HG03103 (cell line): ENCODE results near the gene SYNDIG1.

Source experiments
- ATAC-seq: cut with Tn5 transposase; IDR thresholded peaks from one replicate; pipeline ENCODE4 v1.9.1; 2021; ENCODE audit warnings: low read depth; ENCODE audit not compliant: unreplicated experiment

Gene SYNDIG1

DNA sequence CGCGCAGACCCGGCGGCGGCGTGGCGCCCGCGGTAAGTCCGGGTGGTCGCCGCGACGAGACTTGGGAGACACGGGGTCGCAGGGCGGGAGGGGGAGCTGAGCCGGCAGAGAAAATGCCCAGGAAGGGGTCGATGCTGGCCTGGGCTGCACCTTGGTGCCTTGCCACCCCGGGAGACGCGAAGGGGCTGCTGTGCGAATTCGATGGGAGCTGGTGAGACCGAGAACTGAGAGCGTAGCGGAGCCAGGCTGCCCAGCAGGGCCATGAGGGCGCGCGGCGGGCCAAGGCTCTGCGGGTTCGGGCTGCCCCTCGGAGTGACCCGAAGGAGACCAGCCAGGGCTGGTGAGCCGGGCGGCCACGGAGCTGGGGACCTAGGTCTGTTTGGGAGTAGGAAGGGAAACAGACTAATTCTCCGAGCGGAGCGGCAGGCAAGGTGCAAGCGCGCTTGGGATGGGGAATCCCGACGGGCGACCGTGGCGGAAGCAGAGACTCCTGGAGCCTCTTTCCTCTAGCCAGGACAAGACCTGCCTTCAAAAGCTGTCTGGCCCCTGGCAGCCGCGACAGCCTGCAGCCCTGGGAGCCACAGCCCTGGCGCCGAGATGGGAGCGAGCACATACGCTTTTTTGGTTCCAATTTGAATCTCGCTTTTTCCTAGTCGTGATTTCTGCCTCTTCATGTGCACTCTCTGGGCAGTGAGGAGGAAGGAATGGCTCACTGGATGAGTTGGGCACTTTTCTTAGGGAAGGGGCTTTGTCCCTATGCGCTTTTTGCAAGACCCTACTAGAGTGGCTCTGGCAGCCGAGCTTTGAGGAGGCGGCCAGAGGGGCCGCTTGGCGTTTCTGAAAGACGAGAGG is 691 bp downstream of the SYNDIG1 start:
- no peak for ATAC-seq

DNA sequence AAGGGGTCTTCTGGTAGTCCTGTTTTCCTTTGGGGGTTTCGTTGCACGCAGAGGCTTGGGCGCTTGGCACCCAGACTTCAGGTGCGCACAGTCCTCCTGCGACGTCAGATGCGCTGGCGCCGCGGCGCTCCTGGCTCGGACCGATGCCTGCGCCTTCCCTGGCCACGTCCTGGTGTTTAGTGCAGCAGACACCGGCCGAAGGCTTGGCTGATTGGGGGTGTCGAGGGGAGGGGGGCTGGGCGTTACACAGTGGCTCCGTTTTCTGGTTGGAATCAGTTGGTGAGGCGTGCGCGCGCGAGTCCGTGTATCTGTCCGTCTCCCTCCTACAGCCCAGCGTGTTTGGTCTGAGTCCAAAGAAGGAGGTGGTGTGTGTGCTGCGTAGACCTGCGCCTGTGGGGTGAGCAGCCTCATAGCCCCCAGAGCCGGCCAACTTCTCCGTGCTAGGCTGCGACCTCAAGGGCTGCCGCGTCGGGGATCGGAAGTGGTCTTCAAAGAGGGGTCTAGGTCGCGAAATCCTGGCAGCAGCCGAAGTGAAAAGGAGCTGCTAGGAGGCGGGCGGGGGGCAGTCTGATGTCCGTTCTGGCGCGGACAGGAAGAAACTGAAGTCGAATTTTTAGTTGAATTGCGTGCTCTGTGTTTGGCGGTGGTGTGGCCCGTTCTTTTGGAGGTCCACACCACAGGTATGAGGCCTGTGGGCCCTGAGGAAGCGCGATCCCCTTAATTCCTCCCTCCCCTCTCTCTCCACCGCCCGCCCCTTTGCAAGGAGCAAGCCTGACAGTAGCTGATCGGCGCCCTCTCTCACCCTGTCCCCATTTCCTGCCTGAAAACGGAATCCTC is 1.5 kb downstream of the SYNDIG1 start:
- no peak for ATAC-seq

DNA sequence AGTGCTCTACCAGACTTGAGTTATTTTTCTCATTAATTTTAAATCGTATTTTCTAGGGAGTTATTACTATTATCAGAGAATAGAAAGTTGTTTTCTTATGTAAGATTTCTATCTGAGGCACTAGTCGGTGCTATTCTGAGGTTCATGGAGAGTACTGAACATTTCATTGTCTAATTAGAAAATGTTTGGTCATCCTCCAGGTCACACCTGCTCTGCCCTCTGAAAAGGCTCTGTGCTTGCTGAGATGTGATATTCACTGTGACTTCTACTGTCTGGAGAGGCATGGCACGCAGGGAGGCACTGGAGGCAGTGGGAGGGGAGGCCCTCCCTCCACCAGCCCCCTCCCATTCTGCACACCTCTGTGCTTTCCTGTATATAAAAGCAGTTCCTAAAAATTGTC is 3.0 kb downstream of the SYNDIG1 start:
- no peak for ATAC-seq

DNA sequence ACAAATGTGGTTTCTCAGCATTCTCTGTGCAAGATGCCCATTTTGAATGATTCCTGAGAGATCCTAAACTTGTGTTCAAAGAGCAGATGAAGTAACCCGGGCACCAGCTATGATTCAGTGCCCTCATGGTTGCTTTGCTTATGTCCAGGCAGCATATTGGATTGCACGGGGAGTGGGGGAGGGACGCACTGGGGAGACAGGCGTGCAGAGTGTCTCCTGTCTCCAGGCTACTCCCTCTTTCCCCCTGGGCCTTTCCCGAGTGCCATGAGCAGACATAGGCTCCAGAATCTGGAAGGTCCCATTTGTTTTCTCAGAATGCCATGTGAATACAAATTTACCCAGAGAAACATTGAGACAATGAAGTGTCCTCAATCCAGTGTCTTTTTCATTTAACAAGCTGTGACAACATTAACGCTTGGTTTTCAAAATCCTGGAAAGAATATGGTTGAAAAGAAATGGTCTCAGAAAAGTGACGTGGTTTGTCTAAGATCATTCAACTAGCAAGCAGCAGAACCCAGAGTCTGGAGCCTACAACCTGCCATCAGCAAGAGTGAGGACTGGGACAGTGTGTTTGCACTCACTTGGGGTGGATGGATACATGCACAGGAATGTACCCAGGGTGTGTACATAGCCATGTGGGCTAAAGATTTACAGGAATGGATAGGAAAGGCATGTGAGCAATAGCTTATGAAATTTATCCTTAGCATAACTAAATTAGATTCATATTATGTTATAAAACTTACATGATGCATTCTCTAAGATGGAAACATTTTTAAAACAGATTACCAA is 4.2 kb downstream of the SYNDIG1 start:
- ATAC-seq: no peak

DNA sequence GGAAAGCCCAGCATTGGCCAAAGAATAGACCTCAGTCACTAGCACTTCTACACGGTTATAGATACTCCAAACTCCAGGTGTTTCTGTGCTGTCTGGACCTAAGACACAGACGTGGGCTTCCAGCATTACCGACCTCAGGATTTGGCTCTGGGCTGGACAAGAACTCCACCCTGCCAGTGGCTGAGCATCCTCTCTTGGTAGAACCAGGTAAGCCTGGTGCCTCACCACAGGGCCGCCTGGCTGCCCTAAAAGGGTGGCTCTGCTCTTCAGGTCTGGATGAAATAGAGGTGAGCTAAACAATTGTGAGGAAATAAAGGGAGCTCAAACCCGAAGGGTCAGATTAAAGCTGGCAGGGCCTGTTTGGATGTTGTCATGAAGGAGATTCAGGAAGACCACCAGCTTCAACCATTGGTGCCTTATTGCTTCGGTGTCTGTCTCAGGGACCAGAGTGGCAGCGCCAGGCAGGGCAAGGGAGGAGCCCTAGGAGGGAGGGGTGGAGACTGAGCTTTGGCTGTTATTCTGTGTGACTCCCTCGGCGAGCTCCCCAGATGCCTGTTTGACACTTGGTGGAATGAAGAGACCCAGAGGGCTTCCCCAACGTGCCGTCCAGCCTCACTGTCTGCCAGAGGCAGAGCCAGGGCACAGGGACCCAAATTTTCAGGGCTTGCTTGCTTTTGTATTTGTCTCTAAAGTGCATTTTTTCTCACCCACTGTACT is 8.6 kb downstream of the SYNDIG1 start:
- no peak for ATAC-seq

DNA sequence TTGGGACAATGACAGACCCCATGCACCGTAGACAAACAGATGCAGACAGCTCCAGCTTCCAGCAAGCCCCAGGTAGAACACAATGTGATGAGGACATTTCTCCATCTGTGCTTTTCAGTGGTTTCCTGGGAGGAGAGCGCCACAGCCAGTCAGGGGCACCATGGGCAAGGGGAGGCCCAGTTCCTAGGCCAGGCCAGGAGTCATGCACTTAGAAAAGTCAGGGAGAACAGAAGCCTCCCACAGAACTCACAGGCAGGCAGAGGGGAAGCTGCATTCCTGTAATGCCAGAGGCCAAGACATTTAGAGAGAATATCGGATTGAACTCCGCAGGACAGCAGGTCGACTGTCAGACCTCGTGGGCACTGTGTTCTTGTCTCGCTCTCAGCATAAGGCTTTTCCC is 9.2 kb downstream of the SYNDIG1 start:
- no peak for ATAC-seq

DNA sequence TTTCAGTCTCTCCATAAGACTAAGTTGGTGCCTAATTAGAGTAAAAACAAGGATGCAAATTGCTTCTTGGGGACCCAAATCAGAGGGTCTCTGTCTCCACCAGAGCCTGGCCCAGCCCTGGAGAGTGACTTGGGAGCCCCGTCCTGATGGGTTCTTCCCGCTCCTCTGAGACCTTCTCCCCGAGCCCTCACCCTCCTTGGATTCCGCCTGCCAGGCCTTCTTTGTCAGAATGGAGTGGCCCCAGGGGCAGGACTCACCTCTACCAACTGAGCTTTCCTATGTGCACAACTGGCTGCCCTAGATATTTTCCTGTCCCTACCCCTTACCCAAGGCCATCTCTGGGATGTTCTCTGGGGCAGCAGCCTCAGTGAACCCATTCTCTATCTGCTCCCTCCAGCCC is 9.7 kb downstream of the SYNDIG1 start:
- no peak for ATAC-seq

DNA sequence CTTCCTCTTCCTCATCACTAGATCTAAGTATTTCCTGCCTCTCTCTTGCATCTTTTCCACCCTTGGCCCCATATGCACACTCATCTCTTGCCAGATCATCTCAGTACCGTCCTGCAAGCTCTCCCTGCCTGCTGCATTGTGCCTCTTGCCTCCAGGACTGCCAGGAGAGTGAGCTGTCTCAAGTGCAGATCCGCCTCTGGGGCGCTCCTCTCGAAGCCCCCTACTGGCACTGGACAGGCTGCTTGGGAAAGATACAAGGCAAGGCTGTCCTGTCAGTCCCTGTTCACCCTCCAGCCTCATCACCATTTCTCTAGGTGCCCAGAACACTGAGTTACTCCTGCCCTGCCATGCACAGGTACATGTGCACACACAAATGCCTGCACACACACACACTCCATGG is 10.2 kb downstream of the SYNDIG1 start:
- ATAC-seq: no peak

DNA sequence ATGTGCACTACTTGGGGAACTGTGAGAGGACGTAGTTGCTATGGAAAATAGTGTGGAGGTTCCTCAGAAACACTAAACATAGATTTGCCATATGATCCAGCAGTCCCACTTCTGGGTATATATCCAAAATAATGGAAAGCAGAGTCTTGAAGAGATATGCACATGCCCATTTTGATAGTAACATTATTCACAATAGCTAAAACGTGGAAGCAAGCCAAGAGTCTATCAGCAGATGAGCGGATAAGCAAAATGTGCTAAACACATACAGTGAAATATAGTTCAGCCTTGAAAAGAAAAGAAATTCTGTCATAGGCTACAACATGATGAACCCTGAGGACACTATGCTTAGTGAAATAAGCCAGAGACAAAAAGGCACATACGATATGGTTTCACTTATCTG is 11.1 kb downstream of the SYNDIG1 start:
- ATAC-seq: no peak

DNA sequence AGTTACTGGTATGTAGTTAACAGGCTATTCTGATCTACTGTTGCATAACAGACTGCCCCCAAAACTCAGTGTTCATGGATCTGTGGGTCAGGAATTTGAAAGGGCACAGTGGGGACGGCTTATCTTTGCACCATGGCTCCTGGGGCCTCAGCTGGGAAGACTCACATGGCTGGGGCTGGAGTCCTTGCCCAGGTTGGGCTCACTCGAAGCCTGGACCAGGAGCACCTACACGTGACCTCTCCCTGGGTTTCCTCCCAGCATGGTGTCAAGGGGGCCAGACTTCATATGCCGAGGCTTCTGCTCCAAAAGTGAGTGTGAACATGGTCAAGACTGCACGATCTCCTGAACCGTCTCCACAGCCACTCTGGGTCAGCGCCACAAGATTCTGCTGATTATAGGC is 11.7 kb downstream of the SYNDIG1 start:
- ATAC-seq: no peak

DNA sequence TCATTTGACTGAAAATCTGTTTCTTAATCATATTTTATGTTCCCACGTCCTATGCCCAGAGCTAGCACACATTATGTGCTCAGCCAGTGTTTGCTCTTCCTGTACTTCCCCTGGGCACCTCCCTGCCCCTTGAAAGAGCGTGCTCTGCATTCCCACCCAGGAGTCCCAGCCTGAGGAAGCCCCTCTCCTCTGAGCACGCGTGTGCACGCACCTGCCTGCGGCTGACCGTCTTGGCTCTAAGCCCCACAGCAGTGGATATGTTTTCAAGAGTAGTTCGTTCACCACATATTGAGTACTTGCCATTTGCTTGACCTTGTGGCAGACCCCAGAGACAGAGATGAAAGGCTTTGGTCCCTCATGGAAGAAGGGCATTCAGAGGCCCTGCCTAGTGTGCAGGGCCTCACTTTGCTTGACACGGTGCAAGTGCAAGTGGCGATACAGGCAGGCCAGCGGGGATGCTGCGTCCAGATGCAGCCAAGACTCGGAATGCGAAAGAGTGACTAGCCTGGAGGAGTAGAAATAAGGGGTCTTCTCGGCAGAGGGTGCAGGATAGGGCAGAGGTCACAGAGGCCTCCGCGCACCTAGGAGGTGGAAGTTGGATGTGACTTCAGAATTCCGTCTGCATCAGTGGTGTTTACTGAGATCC is 14.1 kb downstream of the SYNDIG1 start:
- no peak for ATAC-seq

DNA sequence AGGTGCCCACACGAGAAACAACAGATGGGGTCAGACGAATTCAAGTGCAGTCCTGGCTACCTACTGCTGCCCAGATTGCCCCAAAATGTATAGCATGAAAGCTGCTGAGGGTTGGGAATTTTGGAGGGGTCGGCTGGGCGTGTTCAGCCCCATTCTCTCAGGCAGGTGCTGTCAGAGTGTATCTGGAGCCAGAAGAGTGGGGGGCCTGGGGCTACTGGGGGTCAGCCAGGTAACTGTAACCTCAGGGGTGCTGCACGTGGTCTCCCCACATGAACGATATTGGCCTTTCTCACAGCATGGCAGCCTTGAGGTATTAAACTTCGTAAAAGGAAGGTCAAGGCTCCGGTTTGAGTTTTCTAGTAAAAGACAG is 14.6 kb downstream of the SYNDIG1 start:
- ATAC-seq: no peak

DNA sequence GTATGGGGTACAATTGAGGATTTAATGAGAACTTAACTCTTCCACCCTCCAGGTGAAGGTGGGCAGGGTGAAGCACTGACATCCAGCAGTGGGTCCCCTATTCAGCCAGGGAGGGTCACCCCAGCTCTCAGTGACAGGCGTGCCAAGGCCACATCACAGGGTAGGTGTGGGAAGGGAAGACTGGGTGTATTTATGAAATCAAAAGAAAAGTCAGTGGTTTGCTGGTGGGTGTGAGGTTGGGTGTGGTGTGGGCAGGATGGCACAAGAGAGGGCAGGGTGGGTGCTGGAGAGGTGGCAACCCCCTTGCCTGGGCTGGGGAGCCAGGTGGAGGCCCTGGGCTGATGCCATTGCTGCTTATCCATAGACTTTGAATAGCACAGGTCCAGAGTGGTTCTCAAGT is 16.6 kb downstream of the SYNDIG1 start:
- no peak for ATAC-seq

DNA sequence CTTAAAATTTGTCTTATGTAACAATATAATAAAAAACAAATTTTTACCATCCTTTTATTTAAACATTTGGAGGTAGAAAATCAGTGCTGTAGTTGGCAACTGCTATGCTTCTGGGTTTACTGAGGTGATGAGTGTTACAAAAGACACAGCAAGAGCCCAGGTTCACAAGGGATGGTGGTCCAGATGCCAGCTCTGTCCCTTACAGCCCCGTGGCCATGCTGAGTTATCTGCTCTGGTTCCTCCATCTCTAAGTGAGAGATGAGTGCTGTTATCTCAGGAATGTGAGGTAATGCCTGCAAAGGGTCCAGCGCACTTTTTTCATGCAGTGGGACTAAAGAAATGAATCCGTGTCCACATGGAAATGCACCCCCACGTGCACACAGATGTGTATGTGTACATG is 17.8 kb downstream of the SYNDIG1 start:
- no peak for ATAC-seq

DNA sequence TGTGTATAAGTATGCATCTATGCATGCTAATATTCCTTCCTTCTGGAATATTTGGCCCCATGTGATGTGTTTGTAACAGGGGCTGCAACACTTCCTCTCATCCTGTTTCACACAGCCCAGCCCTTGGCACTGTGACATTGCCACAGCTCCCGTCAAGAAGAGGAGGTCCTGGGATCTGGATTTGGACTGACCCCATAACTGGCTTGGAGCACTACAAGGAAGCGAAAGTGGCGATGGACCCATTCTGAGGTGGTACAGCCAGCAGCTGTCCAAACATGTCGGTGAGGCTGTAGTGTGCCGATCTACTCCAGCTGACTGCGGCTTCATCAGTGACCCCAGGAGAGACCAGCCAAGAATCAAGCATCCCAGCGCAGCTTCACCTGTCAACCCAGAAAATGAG is 18.2 kb downstream of the SYNDIG1 start:
- ATAC-seq: no peak

DNA sequence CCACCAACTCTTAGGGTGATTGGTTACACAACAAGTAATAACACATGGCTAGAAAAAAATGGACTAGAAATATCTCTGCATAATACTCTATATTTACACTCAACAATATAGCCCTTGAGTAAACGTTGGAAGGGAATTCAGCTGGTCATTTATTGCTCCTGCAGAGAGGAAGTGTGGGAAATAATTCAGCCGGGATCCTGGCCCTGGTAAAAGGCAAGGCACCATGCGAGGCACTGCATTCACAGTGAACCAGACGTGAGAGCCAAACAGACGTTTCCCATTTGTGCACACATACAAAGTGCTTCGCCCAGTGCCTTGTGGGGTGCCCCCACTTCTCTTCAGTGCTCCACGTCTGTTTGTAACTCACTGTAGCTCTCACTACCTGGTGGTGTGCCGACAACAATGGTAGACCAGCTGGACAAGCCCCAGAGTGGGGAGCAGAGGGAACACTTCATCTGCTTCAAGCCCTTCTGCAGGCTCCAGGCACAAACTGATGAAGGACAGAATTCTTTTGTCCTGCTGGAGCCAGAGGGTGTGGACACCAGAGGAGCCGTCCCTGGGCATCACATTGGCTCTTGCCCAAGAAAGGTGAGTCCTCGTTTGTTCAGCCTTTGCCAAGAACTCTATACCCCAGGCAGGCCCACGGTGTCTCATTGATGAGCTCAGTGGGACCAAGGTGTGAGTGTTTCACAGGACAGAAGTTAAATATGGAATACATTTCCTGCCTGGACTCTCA is 18.8 kb downstream of the SYNDIG1 start:
- ATAC-seq: no peak

DNA sequence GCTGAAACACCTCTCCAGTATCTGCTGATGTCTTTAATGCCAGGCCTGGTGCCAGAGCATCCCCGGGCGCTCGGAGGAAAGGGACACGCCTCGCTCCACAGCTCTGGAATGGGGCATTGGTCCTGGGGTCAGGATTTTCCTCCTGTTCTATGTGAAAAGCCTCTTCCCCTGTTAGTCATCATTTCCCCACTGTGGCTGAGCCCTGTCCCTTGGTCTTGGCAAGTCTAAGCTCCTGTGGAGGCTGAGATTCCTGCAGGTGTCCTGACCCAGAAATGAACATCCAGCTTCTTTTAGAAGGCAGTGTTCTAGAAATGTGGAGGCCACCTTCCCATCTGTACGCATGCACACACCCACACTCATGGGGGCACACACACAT is 19.4 kb downstream of the SYNDIG1 start:
- ATAC-seq: no peak

DNA sequence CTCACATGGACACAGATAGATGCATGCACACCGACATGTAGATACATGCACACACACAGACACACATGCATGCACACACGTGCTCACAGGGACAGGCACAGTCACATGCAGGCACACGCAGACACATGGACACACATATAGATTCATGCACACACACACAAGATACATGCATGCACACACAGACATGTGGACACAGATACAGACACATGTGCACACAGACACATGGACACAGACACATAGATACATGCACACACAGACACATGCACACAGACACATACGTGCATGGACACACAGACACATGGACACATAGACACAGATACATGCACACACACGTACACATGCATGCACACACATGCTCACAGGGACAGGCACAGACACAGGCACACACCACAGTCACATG is 19.8 kb downstream of the SYNDIG1 start:
- no peak for ATAC-seq

DNA sequence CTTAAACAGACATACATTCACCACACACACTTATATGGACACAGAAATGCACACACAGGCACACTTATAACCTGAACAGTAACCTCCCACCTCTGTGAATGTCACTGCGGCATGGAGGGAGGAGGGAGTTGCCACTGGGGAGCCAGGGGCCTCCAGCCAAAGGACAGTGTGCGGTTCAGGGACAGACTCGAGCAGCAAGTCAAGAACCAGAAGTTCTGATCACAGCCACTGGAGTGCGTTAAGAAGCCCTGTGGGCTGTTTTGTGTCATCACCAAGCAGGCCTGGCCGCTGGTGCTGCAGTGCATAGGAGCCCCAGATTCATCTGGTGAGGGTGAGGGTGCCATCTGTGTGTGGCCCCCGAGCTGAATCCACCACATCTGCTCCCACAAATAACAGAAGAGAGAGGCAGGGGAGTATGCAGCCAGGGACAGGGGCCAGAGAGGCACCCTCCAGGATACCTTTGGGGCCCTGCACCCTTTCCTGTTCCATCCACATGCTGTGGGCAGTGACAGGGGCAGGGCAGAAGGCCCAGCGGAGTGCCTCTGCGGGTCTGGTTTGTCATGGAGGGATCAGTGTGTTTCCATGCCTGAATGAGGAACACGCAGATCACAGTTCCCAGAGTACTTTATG is 20.3 kb downstream of the SYNDIG1 start:
- ATAC-seq: no peak
